HG02885 (cell line): Measurements from ENCODE around the gene KRT27.

Source experiments
- ATAC-seq: cut with Tn5 transposase; IDR thresholded peaks from one replicate; pipeline ENCODE4 v1.9.1; 2021; ENCODE audit warnings: mild to moderate bottlenecking; ENCODE audit not compliant: unreplicated experiment, poor library complexity

KRT27 gene

GRCh38 chr17:40812639-40813038 is 30.3 kb upstream of the KRT27 start:
- ATAC-seq = no peak

- no peak for ATAC-seq
These were observed 28.1 kb upstream of the KRT27 start for GRCh38 chr17:40810494-40810893.

- no peak for ATAC-seq
These were observed 27.5 kb upstream of the KRT27 start for GRCh38 chr17:40809721-40810421.

GRCh38 chr17:40806131-40806530 is 23.8 kb upstream of the KRT27 start:
- ATAC-seq = no peak

GRCh38 chr17:40803617-40804082 is 21.3 kb upstream of the KRT27 start:
- no peak for ATAC-seq

- ATAC-seq = no peak
These were observed 18.8 kb upstream of the KRT27 start for GRCh38 chr17:40801157-40801556.

- ATAC-seq = no peak
These were observed 18.0 kb upstream of the KRT27 start for GRCh38 chr17:40800381-40800780.

GRCh38 chr17:40799859-40800258 is 17.5 kb upstream of the KRT27 start, which contains the start of gene KRT28:
Gene KRT28, minus strand, starts transcription at chr17:40799959. Its CDS starts 66 bp downstream, at chr17:40799893.
- ATAC-seq = no peak

- no peak for ATAC-seq
These were observed 14.5 kb upstream of the KRT27 start for GRCh38 chr17:40796846-40797245.

- ATAC-seq = no peak
These were observed 12.8 kb upstream of the KRT27 start for GRCh38 chr17:40795019-40795667.

GRCh38 chr17:40794466-40794865 is 12.1 kb upstream of the KRT27 start:
- no peak for ATAC-seq

GRCh38 chr17:40793832-40794231 is 11.5 kb upstream of the KRT27 start:
- no peak for ATAC-seq

- ATAC-seq = no peak
These were observed 9.6 kb upstream of the KRT27 start for GRCh38 chr17:40791787-40792436.

GRCh38 chr17:40791111-40791510 is 8.8 kb upstream of the KRT27 start:
- no peak for ATAC-seq

GRCh38 chr17:40779181-40779909 is 3.0 kb downstream of the KRT27 start:
- no peak for ATAC-seq

GRCh38 chr17:40778461-40778860 is 3.9 kb downstream of the KRT27 start:
- ATAC-seq = no peak

GRCh38 chr17:40777971-40778370 is 4.4 kb downstream of the KRT27 start:
- ATAC-seq = no peak

- ATAC-seq = no peak
These were observed 4.9 kb downstream of the KRT27 start for GRCh38 chr17:40777459-40777858.

- ATAC-seq = no peak
These were observed 6.4 kb downstream of the KRT27 start for GRCh38 chr17:40775945-40776344.

- no peak for ATAC-seq
These were observed 10.2 kb downstream of the KRT27 start, which contains the start of gene KRT26 for GRCh38 chr17:40772101-40772500. Gene KRT26, minus strand, starts transcription at chr17:40772201. Its CDS starts 88 bp downstream, at chr17:40772113.

- no peak for ATAC-seq
These were observed 16.7 kb downstream of the KRT27 start for GRCh38 chr17:40765657-40766056.
